Loucy (cell line): ENCODE measurements around the gene AAK1.

Experiments
- H2AFZ ChIP-seq: fragments of 200-600 bp; sonication (generic); 2 replicates; pipeline ENCODE4 v1.6.0; 2016; ENCODE audit warnings: antibody characterized with exemption, mild to moderate bottlenecking, low read length, moderate library complexity
- H3F3A ChIP-seq: fragments of 200-600 bp; 2 replicates; pipeline ENCODE4 v1.6.0; 2016; ENCODE audit warnings: antibody characterized with exemption, low read depth, mild to moderate bottlenecking
- H3K27me3 ChIP-seq: fragments of 200-600 bp; sonication (generic); 2 replicates; pipeline ENCODE4 v1.6.1; 2014; ENCODE audit warnings: low read length, mild to moderate bottlenecking; ENCODE audit not compliant: insufficient read depth, poor library complexity, severe bottlenecking
- H3K36me3 ChIP-seq: fragments of 200-600 bp; sonication (generic); 2 replicates; pipeline ENCODE4 v1.6.1; 2016; ENCODE audit warnings: low read length; ENCODE audit not compliant: insufficient read depth
- H3K4me1 ChIP-seq: fragments of 200-600 bp; sonication (generic); 2 replicates; pipeline ENCODE4 v1.5.1; 2014; ENCODE audit warnings: low read length, mild to moderate bottlenecking; ENCODE audit not compliant: insufficient read depth, poor library complexity, severe bottlenecking
- H3K4me2 ChIP-seq: fragments of 200-600 bp; sonication (generic); 2 replicates; pipeline ENCODE4 v1.6.0; 2014; ENCODE audit warnings: antibody characterized with exemption, low read length, low read depth, mild to moderate bottlenecking; ENCODE audit not compliant: poor library complexity, severe bottlenecking
- H3K4me3 ChIP-seq: fragments of 200-600 bp; sonication (generic); 2 replicates; pipeline ENCODE4 v1.5.1; 2014; ENCODE audit warnings: low read length, mild to moderate bottlenecking, mixed read lengths; ENCODE audit not compliant: poor library complexity, severe bottlenecking
- H3K79me2 ChIP-seq: fragments of 200-600 bp; sonication (generic); 2 replicates; pipeline ENCODE4 v1.6.1; 2014; ENCODE audit warnings: low read length; ENCODE audit not compliant: insufficient read depth
- H3K9ac ChIP-seq: fragments of 200-600 bp; sonication (generic); 2 replicates; pipeline ENCODE4 v1.6.0; 2014; ENCODE audit warnings: mild to moderate bottlenecking, low read depth, low read length, moderate library complexity; ENCODE audit not compliant: poor library complexity, severe bottlenecking
- H3K9me2 ChIP-seq: fragments of 200-600 bp; sonication (generic); replicated peaks from 2 replicates; pipeline ENCODE4 v1.6.1; 2016; ENCODE audit warnings: low read depth, low read length, mixed read lengths
- H3K9me3 ChIP-seq: fragments of 200-600 bp; sonication (generic); 2 replicates; pipeline ENCODE4 v1.6.1; 2014; ENCODE audit warnings: mild to moderate bottlenecking, antibody characterized with exemption, low read length, low read depth; ENCODE audit not compliant: insufficient read depth
- H4K20me1 ChIP-seq: fragments of 200-600 bp; sonication (generic); 2 replicates; pipeline ENCODE4 v1.6.0; 2014; ENCODE audit warnings: antibody characterized with exemption, low read length, mild to moderate bottlenecking; ENCODE audit not compliant: insufficient read depth, poor library complexity, severe bottlenecking
- CTCF ChIP-seq: fragments of 200-600 bp; sonication (generic); conservative IDR thresholded peaks from 2 replicates; pipeline ENCODE4 v1.5.1; 2014; ENCODE audit warnings: mild to moderate bottlenecking, antibody characterized with exemption, low read length
- EZH2phosphoT487 ChIP-seq: fragments of 200-600 bp; IDR thresholded peaks from 2 replicates; pipeline ENCODE4 v1.6.1; 2018; ENCODE audit warnings: antibody characterized with exemption, mild to moderate bottlenecking, moderate library complexity, borderline replicate concordance

Gene AAK1

DNA sequence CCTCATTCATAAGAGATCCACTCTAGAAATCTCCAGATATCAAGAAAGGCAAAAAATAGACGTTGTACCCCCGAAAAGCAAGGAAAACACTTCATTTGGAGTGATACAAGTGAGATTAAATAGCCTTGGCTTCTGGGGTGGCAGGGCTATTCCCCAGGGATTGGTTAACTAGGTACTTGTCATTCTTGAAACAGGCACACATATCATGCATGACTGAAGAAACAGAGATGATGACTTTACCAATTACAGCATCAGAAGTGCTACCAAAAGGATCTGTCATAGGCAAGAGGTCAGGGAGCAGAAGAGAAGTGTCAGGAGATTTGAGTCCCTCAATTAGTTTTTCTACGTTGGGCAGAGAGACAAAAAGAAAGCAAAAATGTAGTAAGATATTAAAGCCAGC lies 161.1 kb downstream of the AAK1 start:
- Histone ChIP-seq H2AFZ (no peak overlapping the region), H3K4me3 (no peak overlapping the region), H3K9me2 (no peaks in the 10 kb centered on the region), H3K4me2 (no peak overlapping the region), H3K79me2 (no peaks in the 10 kb centered on the region), H3K4me1 (no peaks in the 10 kb centered on the region), H3K36me3 (peaks cover 34% of the 10 kb centered on the region; the same call in 1 of the 2 replicates), H3F3A (no peaks in the 10 kb centered on the region), H3K27me3 (no peaks in the 10 kb centered on the region), H4K20me1 (no peaks in the 10 kb centered on the region), H3K9ac (no peak overlapping the region), H3K9me3 (no peaks in the 10 kb centered on the region)
- TF ChIP-seq EZH2phosphoT487: no peak
- no peak for TF ChIP-seq CTCF

DNA sequence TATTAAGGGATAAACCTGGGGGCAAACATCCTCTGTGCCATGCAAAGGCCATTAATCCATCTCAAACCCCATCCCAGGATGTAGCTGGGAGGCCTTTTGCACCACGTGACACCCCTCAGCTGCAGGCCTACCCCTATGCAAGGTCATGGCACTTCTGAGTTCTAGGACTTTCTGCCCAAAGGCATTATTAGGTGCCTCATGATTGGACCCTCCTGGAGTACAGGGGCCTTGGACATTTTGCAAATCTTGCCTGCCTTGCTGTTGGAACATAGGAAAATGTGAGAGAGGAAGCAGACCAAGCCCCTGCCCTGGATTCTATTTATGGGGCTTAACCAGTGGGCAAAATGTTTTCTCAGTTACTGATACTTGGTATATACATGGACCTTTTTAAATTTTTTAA lies 162.1 kb downstream of the AAK1 start:
- Histone ChIP-seq H3K4me1 (no peaks in the 10 kb centered on the region), H3K9me3 (no peaks in the 10 kb centered on the region), H3F3A (no peaks in the 10 kb centered on the region), H3K36me3 (peaks cover 25% of the 10 kb centered on the region; the same call in 1 of the 2 replicates), H3K9me2 (no peaks in the 10 kb centered on the region), H2AFZ (no peak overlapping the region), H3K79me2 (no peaks in the 10 kb centered on the region), H3K4me3 (no peak overlapping the region), H3K4me2 (no peak overlapping the region), H3K27me3 (no peaks in the 10 kb centered on the region), H4K20me1 (no peaks in the 10 kb centered on the region), H3K9ac (no peak overlapping the region)
- no peak for TF ChIP-seq EZH2phosphoT487
- TF ChIP-seq CTCF: no peak

GRCh38 chr2:69477627-69478026 lies 165.9 kb downstream of the AAK1 start:
- Histone ChIP-seq H3K36me3 (peaks cover 27% of the 10 kb centered on the region; the same call in 1 of the 2 replicates), H3K27me3 (no peaks in the 10 kb centered on the region), H3K4me3 (no peak overlapping the region), H3K9me3 (no peaks in the 10 kb centered on the region), H3K79me2 (no peaks in the 10 kb centered on the region), H3K4me2 (no peak overlapping the region), H2AFZ (no peak overlapping the region), H3F3A (no peaks in the 10 kb centered on the region), H3K9ac (no peak overlapping the region), H3K4me1 (no peaks in the 10 kb centered on the region), H4K20me1 (no peaks in the 10 kb centered on the region), H3K9me2 (no peaks in the 10 kb centered on the region)
- TF ChIP-seq CTCF: no peak
- no peak for TF ChIP-seq EZH2phosphoT487
